Activated CD4-positive, alpha-beta T cell treated with anti-CD3 and anti-CD28 coated beads, Interleukin-2, amount 10 ng/mL, durations not matched to agents 24 days and 14 days (primary cell): ENCODE results near the gene PCNT. TPM values are rescaled to one million over a fixed set of nuclear protein-coding genes. Genes with fewer than 3 reads are reported as not detected.

Experiments
- DNase-seq: peaks from one replicate; pipeline ENCODE4 v3.0.0; 2022
- H3K27ac Mint-ChIP-seq: one replicate; pipeline ENCODE4 v1.8.0; 2022; ENCODE audit warnings: mild to moderate bottlenecking, mixed read lengths
- H3K27me3 Mint-ChIP-seq: one replicate; pipeline ENCODE4 v1.8.0; 2022; ENCODE audit warnings: mixed read lengths
- H3K36me3 Mint-ChIP-seq: one replicate; pipeline ENCODE4 v1.8.0; 2022; ENCODE audit warnings: low read depth, mild to moderate bottlenecking, mixed read lengths
- H3K4me1 Mint-ChIP-seq: one replicate; pipeline ENCODE4 v1.8.0; 2021; ENCODE audit warnings: mixed read lengths
- H3K4me3 Mint-ChIP-seq: one replicate; pipeline ENCODE4 v1.8.0; 2022; ENCODE audit warnings: mild to moderate bottlenecking, moderate library complexity, mixed read lengths
- H3K9me3 Mint-ChIP-seq: one replicate; pipeline ENCODE4 v1.8.0; 2021; ENCODE audit warnings: mixed read lengths
- intact Hi-C: fragments of 100-400 bp; cut with micrococcal nuclease; formaldehyde crosslinking; loops from one replicate; pipeline ENCODE4 v1.15.1; 2023
- total RNA-seq: library from RNA; stranded (reverse); gene quantifications from 2 replicates; pipeline ENCODE4 v1.2.3, GENCODE V29; 2022

PCNT gene
- total RNA-seq, 1 donor from 2014 or later: 52.0 TPM

- no peaks in the 10 kb centered on the region for H3K27me3 Mint-ChIP-seq
- H3K36me3 Mint-ChIP-seq: peaks cover 12% of the 10 kb centered on the region
- no peaks in the 10 kb centered on the region for H3K9me3 Mint-ChIP-seq
- intact Hi-C loops: no loop called here
- no peaks in the 10 kb centered on the region for H3K4me1 Mint-ChIP-seq
- H3K27ac Mint-ChIP-seq: no peak overlapping the region
- H3K4me3 Mint-ChIP-seq: no peak overlapping the region
- DNase-seq: no peak
Measured at GRCh38 chr21:46412521-46413364, 88.8 kb downstream of the PCNT start.

GRCh38 chr21:46413365-46413696 is 89.4 kb downstream of the PCNT start:
- Mint-ChIP-seq H3K4me1 (no peaks in the 10 kb centered on the region), H3K9me3 (no peaks in the 10 kb centered on the region), H3K27ac (no peak overlapping the region), H3K27me3 (no peaks in the 10 kb centered on the region), H3K36me3 (peaks cover 16% of the 10 kb centered on the region), H3K4me3 (no peak overlapping the region)
- DNase-seq: no peak
- intact Hi-C loops: no loop called here

GRCh38 chr21:46414965-46415275 is 91.0 kb downstream of the PCNT start:
- Mint-ChIP-seq H3K9me3 (no peaks in the 10 kb centered on the region), H3K27me3 (no peaks in the 10 kb centered on the region), H3K27ac (no peak overlapping the region), H3K4me3 (no peak overlapping the region), H3K4me1 (no peaks in the 10 kb centered on the region), H3K36me3 (peaks cover 22% of the 10 kb centered on the region)
- DNase-seq: no peak
- intact Hi-C loops: no loop called here

GRCh38 chr21:46416551-46416950 is 92.6 kb downstream of the PCNT start:
- DNase-seq: no peak
- Mint-ChIP-seq H3K4me1 (no peaks in the 10 kb centered on the region), H3K4me3 (no peak overlapping the region), H3K9me3 (no peaks in the 10 kb centered on the region), H3K27me3 (no peaks in the 10 kb centered on the region), H3K27ac (no peak overlapping the region), H3K36me3 (peaks cover 25% of the 10 kb centered on the region)
- intact Hi-C loops: no loop called here

- Mint-ChIP-seq H3K9me3 (no peaks in the 10 kb centered on the region), H3K36me3 (peaks cover 27% of the 10 kb centered on the region), H3K4me3 (no peak overlapping the region), H3K4me1 (no peaks in the 10 kb centered on the region), H3K27ac (no peak overlapping the region), H3K27me3 (no peaks in the 10 kb centered on the region)
- intact Hi-C loops: no loop called here
- no peak for DNase-seq
Measured at GRCh38 chr21:46418265-46418946, 94.5 kb downstream of the PCNT start.

GRCh38 chr21:46420241-46421190 is 96.6 kb downstream of the PCNT start:
- intact Hi-C loops: no loop called here
- peaks cover 25% of the 10 kb centered on the region for H3K36me3 Mint-ChIP-seq
- no peak overlapping the region for H3K27ac Mint-ChIP-seq
- H3K27me3 Mint-ChIP-seq: no peaks in the 10 kb centered on the region
- DNase-seq: no peak
- no peaks in the 10 kb centered on the region for H3K9me3 Mint-ChIP-seq
- peaks cover 2% of the 10 kb centered on the region for H3K4me1 Mint-ChIP-seq
- no peak overlapping the region for H3K4me3 Mint-ChIP-seq

- intact Hi-C loops: no loop called here
- H3K27me3 Mint-ChIP-seq: no peaks in the 10 kb centered on the region
- H3K9me3 Mint-ChIP-seq: no peaks in the 10 kb centered on the region
- H3K4me3 Mint-ChIP-seq: no peak overlapping the region
- no peak overlapping the region for H3K27ac Mint-ChIP-seq
- H3K4me1 Mint-ChIP-seq: peaks cover 2% of the 10 kb centered on the region
- DNase-seq: no peak
- H3K36me3 Mint-ChIP-seq: peaks cover 17% of the 10 kb centered on the region
Measured at GRCh38 chr21:46421191-46421750, 97.3 kb downstream of the PCNT start.

GRCh38 chr21:46421756-46422555 is 98.0 kb downstream of the PCNT start:
- intact Hi-C loops: no loop called here
- H3K9me3 Mint-ChIP-seq: no peaks in the 10 kb centered on the region
- H3K36me3 Mint-ChIP-seq: peaks cover 17% of the 10 kb centered on the region
- H3K4me3 Mint-ChIP-seq: no peak overlapping the region
- no peaks in the 10 kb centered on the region for H3K27me3 Mint-ChIP-seq
- H3K27ac Mint-ChIP-seq: no peak overlapping the region
- peaks cover 2% of the 10 kb centered on the region for H3K4me1 Mint-ChIP-seq
- DNase-seq: no peak

GRCh38 chr21:46422636-46423241 is 98.8 kb downstream of the PCNT start:
- H3K4me3 Mint-ChIP-seq: no peak overlapping the region
- peaks cover 2% of the 10 kb centered on the region for H3K4me1 Mint-ChIP-seq
- no peak overlapping the region for H3K27ac Mint-ChIP-seq
- no peaks in the 10 kb centered on the region for H3K9me3 Mint-ChIP-seq
- peaks cover 19% of the 10 kb centered on the region for H3K36me3 Mint-ChIP-seq
- no peak for DNase-seq
- intact Hi-C loops: no loop called here
- H3K27me3 Mint-ChIP-seq: no peaks in the 10 kb centered on the region

GRCh38 chr21:46423546-46424038 is 99.6 kb downstream of the PCNT start:
- H3K9me3 Mint-ChIP-seq: no peaks in the 10 kb centered on the region
- H3K27ac Mint-ChIP-seq: peak overlapping the region; percentile 78
- DNase-seq: no peak
- intact Hi-C loops: no loop called here
- H3K27me3 Mint-ChIP-seq: no peaks in the 10 kb centered on the region
- H3K4me3 Mint-ChIP-seq: no peak overlapping the region
- peaks cover 14% of the 10 kb centered on the region for H3K36me3 Mint-ChIP-seq
- peaks cover 2% of the 10 kb centered on the region for H3K4me1 Mint-ChIP-seq

- peak overlapping the region; percentile 78 for H3K27ac Mint-ChIP-seq
- no peaks in the 10 kb centered on the region for H3K9me3 Mint-ChIP-seq
- H3K4me1 Mint-ChIP-seq: peaks cover 2% of the 10 kb centered on the region
- H3K27me3 Mint-ChIP-seq: no peaks in the 10 kb centered on the region
- no peak overlapping the region for H3K4me3 Mint-ChIP-seq
- H3K36me3 Mint-ChIP-seq: peaks cover 12% of the 10 kb centered on the region
- intact Hi-C loops: no loop called here
- no peak for DNase-seq
Measured at GRCh38 chr21:46424039-46424591, 100.2 kb downstream of the PCNT start.

GRCh38 chr21:46424621-46425020 is 100.7 kb downstream of the PCNT start:
- H3K9me3 Mint-ChIP-seq: no peaks in the 10 kb centered on the region
- intact Hi-C loops: no loop called here
- DNase-seq: no peak
- H3K4me3 Mint-ChIP-seq: no peak overlapping the region
- no peak overlapping the region for H3K27ac Mint-ChIP-seq
- no peaks in the 10 kb centered on the region for H3K27me3 Mint-ChIP-seq
- H3K4me1 Mint-ChIP-seq: peaks cover 2% of the 10 kb centered on the region
- H3K36me3 Mint-ChIP-seq: peaks cover 12% of the 10 kb centered on the region
